ENCODE results near the gene LHFPL2. TPM values are rescaled to one million over a fixed set of nuclear protein-coding genes. Genes with fewer than 3 reads are reported as not detected.
A peak's percentile ranks its signal among the peaks of the same experiment; 100 is the strongest.

LHFPL2 gene
- total RNA-seq, 1 donor from 2014 or later: 5.4 TPM

DNA sequence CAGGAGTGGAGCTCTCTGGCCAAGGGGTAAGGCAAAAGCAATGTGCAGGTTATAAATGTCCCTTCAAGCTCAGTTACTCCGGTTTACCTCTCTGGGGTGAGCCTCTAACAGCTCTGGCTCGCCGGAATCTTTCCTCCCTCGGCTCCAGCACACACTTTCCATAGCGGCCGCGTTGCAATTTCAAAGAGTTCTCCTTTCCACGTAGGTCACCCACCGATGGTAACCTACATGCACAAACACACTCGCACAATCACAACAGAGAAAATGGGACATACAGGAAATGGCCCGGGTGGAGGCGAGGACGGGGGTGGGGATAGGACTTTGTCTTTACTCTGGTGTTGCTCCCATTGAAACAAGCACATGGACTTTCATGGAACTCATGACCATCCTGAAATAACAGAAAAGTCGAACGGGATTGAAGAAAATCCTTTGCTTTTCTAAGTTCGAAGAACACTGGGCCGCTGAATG is 1.2 kb downstream of the LHFPL2 start:
- DNase-seq (no peak), ATAC-seq (no peak)
- intact Hi-C loops (cut with micrococcal nuclease): no loop called here

DNA sequence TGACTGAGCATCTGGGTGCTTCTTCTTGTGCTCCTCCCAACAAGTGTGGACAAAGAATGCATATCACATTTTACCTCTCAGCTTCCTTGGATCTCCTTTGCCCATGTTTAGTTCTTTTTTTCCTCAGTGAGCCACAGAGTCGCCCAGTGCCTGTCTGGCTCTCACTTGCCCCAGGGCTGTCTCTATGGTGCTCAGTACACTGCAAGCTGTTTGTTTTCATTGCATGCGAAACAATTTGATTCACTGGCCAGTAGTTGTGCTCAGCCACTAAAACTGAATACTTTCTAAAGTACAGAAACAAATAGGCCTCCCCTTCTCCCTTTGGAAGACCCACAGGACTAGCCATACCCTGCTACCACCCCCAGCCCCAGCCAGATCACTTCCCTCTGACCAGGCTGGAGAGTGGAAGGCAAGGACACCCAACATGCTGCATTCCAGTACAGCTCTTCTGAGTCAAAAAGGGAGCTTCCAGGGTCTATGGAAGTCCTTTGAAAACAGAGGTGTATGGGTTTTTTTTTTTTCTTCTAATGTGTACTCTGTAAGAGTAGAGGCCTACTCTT is 3.8 kb downstream of the LHFPL2 start:
- no peak for DNase-seq
- ATAC-seq: no peak
- intact Hi-C loops (cut with micrococcal nuclease): no loop called here

DNA sequence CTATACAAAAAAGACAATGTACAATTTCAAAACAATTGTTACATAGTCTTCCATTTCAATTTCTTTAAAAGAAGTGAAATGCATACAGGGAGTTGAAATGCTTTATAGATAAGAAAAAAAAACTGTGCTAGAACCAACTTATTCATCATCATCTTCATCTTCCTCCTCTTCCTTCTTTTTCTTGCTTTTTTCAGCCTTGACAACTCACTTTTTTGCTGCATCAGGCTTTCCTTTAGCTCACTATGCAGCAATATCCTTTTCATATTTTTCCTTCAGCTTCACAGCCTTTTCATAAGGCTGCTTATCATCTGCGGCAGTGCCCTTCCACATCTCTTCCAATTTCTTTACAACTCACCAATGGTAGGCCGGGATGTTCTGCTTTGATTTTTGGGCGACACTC is 4.4 kb downstream of the LHFPL2 start:
- DNase-seq (no peak), ATAC-seq (no peak)
- intact Hi-C loops (cut with micrococcal nuclease): no loop called here

DNA sequence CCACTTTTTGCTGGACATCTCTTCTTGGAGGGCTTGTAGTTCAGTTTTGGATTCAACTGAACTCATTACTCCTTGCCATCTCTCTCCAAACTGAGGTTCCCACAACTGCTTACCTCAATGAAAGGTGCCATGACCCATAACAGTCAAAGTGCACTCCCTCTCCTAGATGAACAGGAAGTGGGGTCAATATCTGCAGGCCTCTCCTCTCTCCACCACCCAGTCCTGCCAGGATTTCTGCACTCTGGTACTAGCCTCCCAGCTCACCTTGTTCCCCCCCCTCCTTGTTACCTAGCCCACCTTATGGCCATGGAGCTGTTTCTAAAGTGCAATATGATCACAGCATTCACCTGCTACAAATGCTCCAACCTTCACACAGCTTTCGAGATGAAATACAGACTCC is 5.9 kb downstream of the LHFPL2 start:
- intact Hi-C loops (cut with micrococcal nuclease): no loop called here
- no peak for DNase-seq
- ATAC-seq: no peak

DNA sequence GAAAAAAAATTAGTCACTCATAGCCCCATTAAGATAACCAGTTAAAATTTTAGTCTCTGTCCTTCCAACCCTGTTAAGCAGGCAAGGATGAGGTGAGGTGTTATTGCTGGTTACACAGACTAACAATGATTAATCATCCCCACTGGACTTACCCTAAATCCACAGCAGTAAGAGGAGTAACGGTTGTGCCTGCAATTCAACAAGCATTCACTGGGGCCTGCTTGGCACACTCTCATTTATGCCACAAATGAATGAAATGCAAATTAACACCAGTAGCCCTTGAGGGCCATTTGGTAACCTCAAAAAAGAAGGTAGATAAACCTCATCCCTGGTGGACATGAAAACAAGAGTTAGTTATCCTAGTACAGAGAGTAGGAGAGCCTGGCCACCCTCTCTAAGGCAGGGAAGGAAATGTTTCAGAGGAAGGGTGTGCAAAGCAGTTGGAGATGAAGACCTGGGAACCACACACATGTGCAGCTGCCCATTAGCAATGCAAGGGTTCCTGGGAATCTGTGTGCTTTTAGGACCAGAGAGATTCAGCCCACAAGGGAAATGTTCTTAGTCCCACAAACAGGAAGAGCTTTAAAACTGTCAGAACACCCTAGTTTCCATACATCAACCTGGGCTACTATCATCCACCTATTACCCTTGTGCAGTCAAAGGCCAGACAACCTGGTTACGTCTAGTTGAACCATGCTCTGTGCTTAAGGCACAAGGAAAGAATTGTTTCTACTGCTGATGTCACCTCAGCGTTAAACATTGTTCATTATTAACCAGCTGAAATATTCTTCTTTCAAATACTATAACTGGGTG is 7.7 kb downstream of the LHFPL2 start:
- intact Hi-C loops (cut with micrococcal nuclease): no loop called here
- no peak for DNase-seq
- ATAC-seq: no peak

DNA sequence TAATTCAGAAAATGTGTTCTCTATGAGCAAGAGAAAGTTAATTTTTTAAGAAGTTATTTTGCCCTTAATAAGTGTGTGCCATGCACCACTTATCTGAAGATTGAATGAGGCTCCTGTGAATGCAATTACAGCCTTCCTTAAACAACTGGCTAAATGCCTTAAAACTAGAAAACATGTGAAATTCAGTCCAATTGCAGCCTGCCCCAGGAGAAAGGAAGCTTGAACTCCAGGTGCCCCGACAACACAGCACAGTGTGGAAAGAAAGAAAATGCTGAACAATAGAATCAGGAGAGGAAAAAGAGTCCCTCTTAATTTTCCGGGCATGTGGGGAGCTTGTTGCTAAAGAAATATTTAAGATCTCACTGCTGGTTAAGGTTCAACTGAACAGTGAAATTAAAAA is 8.8 kb downstream of the LHFPL2 start:
- intact Hi-C loops (cut with micrococcal nuclease): no loop called here
- ATAC-seq (no peak), DNase-seq (no peak)

DNA sequence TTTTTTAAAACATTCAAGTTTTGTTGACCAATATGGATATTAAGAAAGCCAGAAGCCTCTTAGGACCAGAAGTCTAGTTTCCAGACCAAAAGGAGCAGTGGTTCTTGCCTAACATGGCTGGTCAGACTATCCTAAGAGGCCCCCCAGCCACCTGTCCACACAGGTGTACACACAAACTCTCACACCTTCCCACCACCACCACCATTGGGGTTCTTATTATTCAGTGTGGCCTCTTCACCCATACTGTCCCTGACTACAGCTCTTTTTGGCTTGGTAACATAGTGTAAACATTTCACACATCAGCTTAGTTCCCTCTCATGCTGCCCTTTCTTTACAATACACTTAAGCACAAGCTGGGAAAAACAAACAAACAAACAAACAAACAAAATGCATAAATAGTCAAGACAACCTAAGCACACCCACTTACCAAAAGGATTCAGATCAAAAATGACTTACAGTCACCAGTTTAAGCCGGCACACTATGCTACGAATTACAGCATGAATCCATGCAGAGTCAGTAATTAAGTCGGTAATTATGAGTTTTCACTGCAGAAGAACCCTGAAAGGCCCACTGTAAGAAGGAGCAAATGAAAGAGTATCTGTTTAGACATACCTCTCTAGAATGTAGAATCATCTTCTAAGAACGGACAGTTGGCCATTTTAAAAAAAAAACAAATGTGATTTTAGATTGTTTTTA is 9.5 kb downstream of the LHFPL2 start:
- intact Hi-C loops (cut with micrococcal nuclease): no loop called here
- DNase-seq (no peak), ATAC-seq (no peak)

DNA sequence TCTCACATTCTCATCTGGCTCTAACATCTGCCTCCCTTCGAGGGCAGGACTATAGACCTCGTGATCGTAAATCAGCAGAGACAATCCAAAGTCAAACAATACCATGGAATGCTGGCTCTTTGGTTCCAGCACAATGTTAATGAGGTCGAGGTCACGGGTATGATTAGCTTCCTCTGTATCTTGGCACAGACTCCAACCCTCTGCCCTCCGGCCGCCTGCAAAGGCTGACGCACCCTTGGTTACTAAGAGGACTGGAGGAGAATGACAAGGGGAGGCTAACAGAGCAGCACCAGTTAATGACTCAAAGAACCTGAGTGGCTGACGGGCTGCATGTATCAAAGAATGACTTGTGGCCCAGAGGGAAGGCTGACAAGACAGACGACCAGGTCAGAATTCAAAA is 10.1 kb downstream of the LHFPL2 start:
- ATAC-seq: peak; percentile 88
- intact Hi-C loops (cut with micrococcal nuclease): no loop called here
- peak; percentile 65 for DNase-seq

DNA sequence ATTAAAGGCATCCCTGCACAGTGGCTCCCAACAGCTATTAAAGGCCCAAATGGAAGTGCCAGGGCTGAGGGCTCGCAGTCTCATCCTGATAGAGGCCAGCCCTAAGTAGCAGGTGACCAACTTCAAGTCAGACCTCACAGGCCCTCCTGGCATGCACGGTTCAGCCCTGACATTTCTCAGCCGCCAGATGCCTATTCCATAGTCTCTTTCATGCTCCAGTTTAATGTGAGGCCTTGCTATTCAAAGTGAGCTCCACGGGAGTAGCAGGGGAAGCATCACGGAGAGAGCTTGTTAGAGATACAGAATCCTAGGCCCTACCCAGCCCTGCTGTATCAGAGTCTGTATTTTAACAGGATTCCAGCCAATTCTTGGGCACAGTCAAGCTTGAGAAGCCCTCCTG is 11.1 kb downstream of the LHFPL2 start:
- ATAC-seq (no peak), DNase-seq (no peak)
- intact Hi-C loops (cut with micrococcal nuclease): no loop called here

DNA sequence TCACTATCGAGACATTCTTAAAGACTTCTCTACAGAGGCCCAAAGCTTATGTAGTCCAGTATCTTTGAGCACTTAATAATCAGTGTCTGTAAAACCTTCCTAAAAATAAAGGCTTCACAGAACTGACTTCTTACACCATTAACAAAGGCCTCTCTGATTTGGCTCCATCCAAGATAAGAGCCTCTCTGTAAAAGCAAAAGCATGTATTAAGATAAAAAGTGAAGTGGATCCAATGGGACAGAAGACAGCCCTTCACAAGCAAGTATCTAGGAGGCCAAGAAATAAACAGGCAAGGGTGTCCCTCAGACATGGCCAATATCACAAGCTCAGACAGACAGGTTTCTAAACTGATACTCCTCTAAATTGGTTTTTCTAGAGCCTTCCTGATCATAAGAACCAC is 11.9 kb downstream of the LHFPL2 start:
- intact Hi-C loops (cut with micrococcal nuclease): no loop called here
- ATAC-seq: peak; percentile 62

DNA sequence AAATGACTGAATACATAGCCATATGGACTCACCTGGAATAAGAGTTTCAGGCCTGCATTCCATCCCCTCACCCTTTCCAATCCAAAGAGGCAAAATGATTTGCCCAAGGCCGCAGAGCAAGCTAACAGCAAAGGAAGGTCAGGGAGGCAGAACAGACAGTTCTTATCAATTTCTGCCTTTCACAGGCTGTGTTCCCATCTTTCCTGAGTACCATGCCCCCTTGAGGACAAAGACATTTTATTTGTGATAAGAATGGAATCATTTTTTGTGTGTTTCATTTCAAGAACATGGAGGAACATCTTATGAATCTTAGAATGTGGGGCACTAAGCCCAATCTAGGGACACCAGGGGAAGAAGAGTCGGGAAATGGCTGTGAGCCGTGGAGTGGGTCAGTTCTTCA is 13.9 kb downstream of the LHFPL2 start:
- intact Hi-C loops (cut with micrococcal nuclease): no loop called here
- no peak for ATAC-seq
- DNase-seq: no peak

More for the DNA sequence above, 11.9 kb downstream of the LHFPL2 start:
- DNase-seq: no peak

DNA sequence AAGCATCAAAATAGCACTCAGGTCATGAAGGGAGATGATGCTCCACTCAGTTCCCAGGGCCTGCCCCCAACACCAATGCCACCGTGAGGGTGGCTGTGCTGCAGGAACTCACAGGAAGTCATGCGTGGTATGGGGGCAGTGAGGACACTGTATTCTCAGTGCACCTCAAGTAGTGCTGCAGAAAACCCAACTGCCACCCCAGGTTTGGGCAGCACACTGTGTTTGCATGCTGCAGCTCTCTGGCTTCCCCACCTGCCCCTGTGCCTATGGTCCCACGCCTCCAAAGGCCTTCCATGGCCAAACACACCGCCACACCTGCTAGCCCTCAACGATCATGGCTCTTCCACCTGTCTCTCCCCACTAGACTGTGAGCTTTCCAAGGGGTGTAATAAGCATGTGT is 14.3 kb downstream of the LHFPL2 start:
- ATAC-seq (no peak), DNase-seq (no peak)
- intact Hi-C loops (cut with micrococcal nuclease): no loop called here

DNA sequence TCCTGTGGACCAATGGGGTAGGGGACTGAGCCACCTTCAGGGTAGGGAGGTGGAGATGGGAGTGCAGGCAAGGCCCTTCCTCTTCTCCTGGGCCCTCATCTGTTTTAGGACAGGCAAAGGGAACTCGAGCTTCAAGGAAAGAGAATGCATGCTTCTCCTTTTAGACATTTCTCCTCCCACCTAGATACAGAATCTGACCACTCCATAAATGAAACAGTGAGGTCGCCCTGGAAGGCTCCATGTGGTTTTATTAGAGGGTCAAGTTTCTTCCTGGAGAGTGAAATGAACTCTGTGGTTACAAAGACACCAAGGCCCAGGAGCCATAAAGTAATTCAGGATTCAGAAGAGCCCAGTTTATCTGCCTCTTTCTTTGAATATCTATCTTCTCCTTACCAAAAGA is 14.9 kb downstream of the LHFPL2 start:
- ATAC-seq (no peak), DNase-seq (no peak)
- intact Hi-C loops (cut with micrococcal nuclease): no loop called here

DNA sequence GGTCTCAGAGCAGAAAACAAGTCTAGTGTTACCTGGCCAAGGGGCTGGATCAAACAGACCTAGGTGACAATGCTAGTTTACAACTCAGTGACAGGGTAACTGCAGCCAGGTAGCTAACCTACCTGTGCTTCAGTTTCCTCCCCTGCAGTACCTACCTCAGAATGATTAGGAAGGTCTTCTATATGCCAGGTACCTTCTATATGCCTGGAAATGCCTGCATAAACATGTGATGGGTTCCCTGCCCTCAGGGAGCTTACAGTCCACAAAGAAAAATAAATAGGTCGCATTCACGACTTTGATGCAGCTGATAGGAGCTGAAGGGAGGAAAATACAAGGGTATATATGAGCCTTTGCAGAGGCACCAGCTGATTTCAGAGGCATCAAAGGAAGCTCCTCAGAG is 16.1 kb downstream of the LHFPL2 start:
- intact Hi-C loops (cut with micrococcal nuclease): no loop called here
- DNase-seq (no peak), ATAC-seq (no peak)

DNA sequence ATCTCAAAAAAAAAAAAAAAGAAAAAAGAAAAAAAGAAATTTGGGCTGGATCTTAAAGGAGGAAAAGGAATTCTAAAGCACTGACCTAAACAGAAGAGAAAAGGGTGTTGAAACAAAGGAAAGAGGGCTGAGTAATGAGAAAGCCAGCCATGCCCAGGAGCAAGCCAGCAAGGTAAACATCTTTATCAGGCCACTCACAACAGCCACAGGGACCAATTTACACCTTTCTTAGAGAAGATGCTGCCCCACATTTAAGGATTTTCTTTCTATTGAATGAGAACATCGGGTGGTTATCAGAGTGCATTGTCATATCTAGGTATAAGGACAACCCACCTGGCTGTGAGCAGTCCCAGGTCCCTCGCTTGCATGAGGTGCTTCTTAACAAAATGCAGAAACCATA is 16.6 kb downstream of the LHFPL2 start:
- intact Hi-C loops (cut with micrococcal nuclease): no loop called here
- DNase-seq: no peak
- no peak for ATAC-seq

DNA sequence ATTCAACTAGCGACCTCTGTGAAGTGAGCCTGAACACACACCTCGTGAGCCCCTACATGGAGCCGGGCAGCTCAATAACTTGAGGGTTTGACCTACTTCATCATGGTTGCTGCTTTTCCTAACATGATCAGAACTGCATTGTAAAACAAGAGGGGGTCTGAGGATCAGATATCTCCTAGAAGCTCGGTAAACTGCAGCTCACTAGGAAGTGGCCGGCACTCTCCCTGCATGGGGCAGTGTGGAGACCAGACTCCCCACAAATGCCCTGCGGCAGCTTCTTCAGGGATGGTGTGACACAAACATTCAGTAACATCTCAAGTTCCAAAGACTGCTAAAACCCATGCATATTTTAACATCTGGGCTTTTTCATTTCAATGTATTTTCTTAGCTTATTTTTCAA is 18.5 kb downstream of the LHFPL2 start:
- DNase-seq (no peak), ATAC-seq (no peak)
- intact Hi-C loops (cut with micrococcal nuclease): no loop called here

DNA sequence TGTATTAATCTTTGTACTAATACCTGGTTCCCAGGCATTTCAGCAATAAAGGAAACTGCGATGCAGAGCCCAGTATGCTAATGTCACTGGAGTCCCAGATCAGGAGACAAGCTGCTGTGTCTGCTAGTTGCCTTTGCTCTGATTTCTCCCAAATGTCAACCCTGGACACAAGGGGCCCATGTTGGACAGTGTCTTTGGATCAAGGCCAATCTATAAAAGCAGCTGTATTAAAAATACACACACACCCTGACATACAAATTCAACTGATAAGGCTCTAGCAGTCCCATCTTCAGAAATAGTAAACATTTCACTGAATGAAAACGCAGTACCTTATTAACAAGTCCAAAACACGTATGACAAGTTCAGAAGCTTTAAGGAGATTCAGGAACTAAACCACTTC is 18.9 kb downstream of the LHFPL2 start:
- intact Hi-C loops (cut with micrococcal nuclease): no loop called here
- peak; percentile 32 for ATAC-seq
- DNase-seq: no peak

DNA sequence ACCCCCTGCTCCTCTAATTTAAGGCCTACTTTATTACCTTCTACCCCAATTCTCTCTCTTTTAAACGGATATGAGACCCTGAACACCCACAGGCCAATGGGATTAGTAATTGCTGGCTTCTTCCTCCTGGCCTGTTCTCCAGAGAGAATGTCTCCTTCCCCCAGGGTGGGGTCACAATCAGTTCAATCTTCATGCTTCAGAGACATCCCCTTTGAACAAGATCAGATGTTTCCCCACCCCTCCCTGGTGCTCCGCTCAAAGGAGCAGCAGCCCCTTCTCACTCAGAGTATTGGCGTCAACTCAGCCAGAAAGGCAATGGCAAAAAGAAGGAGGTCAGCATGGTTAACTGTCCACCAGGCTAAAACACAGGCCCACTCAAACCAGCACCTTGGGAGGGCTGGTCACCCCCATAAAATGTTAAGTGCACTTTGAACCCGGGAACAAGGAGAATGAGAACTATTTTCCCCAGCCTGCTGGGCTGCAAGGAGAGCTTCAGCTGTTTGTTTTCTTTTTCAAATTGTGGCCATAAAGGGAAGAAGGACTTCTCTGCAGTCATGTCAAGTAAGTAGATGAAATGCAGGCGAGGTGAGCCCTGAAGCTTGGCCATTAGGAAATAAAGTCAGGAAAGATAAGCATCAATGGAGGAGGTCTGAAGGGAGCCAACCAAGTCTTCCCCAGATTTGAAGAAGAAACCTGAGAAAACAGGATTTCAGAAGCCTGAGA is 20.1 kb downstream of the LHFPL2 start:
- intact Hi-C loops (cut with micrococcal nuclease): no loop called here
- ATAC-seq (no peak), DNase-seq (no peak)

DNA sequence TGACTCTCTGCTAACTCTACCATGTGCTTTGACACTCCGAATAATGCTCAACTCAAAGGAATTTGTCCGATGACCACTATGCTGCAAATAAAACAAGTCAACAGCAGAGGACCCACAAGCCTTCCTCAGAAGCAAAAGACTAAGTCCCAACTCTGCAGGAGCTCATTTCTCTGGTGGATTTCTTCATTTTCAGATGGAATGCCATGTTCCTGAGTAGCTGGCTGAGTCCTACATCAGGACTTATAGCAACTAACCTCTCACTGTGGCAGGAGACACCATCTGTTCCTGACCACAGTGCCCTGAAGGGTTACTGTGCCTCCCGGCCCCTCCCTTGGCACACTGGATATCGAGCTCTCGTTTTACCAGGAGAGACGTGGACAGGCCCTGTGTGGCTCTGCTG is 20.8 kb downstream of the LHFPL2 start:
- ATAC-seq (no peak), DNase-seq (no peak)
- intact Hi-C loops (cut with micrococcal nuclease): no loop called here

DNA sequence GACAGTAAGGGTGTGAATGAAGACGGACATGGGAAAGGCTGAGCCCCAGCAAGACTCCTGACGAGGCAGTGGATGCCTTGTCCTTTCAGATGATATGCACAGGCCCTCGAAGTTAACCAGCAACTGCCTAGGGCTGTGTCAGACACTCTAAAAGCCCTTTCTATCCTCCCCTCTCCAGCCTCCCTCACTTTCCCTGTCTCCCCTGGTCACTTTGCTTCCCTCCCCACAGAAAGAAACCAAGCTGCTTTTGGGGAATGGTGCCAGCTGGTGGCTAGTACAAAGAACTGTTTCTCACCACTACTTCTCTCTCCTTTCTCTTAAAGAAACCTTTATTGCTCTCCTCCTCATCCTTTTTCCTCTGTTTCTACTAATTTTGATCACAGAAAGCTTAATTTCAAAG is 21.4 kb downstream of the LHFPL2 start:
- ATAC-seq (no peak), DNase-seq (no peak)
- intact Hi-C loops (cut with micrococcal nuclease): no loop called here

Measured in left ventricle myocardium superior (tissue), 1 donor.